ENCODE results near the gene SLCO3A1. TPM values are rescaled to one million over a fixed set of nuclear protein-coding genes. Genes with fewer than 3 reads are reported as not detected.

SLCO3A1 gene
- total RNA-seq, 1 experiment from 2014 or later, result 37.8 TPM

GRCh38 chr15:91845720-91846119 lies 7.8 kb upstream of the SLCO3A1 start:
- no peaks in the 10 kb centered on the region for H3K27me3 ChIP-seq (ENCODE audit: insufficient read depth, low read depth)
- no peak overlapping the region for H3K27ac ChIP-seq
- no peak overlapping the region for H3K4me2 ChIP-seq
- H3K9me2 ChIP-seq (ENCODE audit: insufficient read depth), result 0 out of 2 replicates have a peak, but pooled peaks cover 5% of the 10 kb centered on the region
- H3F3A ChIP-seq (ENCODE audit: insufficient read depth, low read depth), result no peaks in the 10 kb centered on the region
- H3K36me3 ChIP-seq (ENCODE audit: low read depth), result no peaks in the 10 kb centered on the region
- no peak for DNase-seq
- CTCF ChIA-PET, result interaction anchor here (0.6 kb wide), 1 partner anchor 423 kb away, joined by 18 read pairs; no protein-coding TSS in a partner anchor
- no peaks in the 10 kb centered on the region for H3K4me1 ChIP-seq (replicated peaks; ENCODE audit: insufficient read depth)
- H3K79me2 ChIP-seq (ENCODE audit: low read depth), result no peaks in the 10 kb centered on the region
- POLR2A ChIA-PET (ENCODE audit: unreplicated experiment), result no interaction called here
- no peak overlapping the region for H2AFZ ChIP-seq
- no peaks in the 10 kb centered on the region for H4K20me1 ChIP-seq (ENCODE audit: insufficient read depth)
- TF ChIP-seq CTCF (conservative IDR thresholded peaks at IDR 0.05) (no peak), EZH2 (IDR thresholded peaks at IDR 0.05; ENCODE audit: low read depth) (no peak)
- H3K4me3 ChIP-seq, result no peak overlapping the region
- no TSS peak for BruUV-seq (replicated peaks)
- H3K9me3 ChIP-seq (ENCODE audit: insufficient read depth, low read depth), result no peaks in the 10 kb centered on the region
- intact Hi-C loops (cut with micrococcal nuclease; ENCODE audit: unreplicated experiment), result no loop called here

- 0 out of 2 replicates have a peak, but pooled peaks cover 14% of the 10 kb centered on the region for H3K79me2 ChIP-seq (ENCODE audit: low read depth)
- no peak overlapping the region for H3K4me2 ChIP-seq
- H3F3A ChIP-seq (ENCODE audit: insufficient read depth, low read depth), result no peaks in the 10 kb centered on the region
- peaks cover 13% of the 10 kb centered on the region for H3K4me1 ChIP-seq (replicated peaks; ENCODE audit: insufficient read depth)
- H3K27me3 ChIP-seq (ENCODE audit: insufficient read depth, low read depth), result no peaks in the 10 kb centered on the region
- H3K9me2 ChIP-seq (ENCODE audit: insufficient read depth), result 0 out of 2 replicates have a peak, but pooled peaks cover 5% of the 10 kb centered on the region
- BruUV-seq (replicated peaks), result no TSS peak
- no peak overlapping the region for H3K27ac ChIP-seq
- no peak overlapping the region for H2AFZ ChIP-seq
- ChIA-PET CTCF (interaction anchor here (0.8 kb wide), 1 partner anchor 143 kb away, joined by 6 read pairs; no protein-coding TSS in a partner anchor), POLR2A (ENCODE audit: unreplicated experiment) (no interaction called here)
- H3K36me3 ChIP-seq (ENCODE audit: low read depth), result no peaks in the 10 kb centered on the region
- no peaks in the 10 kb centered on the region for H3K9me3 ChIP-seq (ENCODE audit: insufficient read depth, low read depth)
- no peak for TF ChIP-seq CTCF (conservative IDR thresholded peaks at IDR 0.05)
- no peak for TF ChIP-seq EZH2 (IDR thresholded peaks at IDR 0.05; ENCODE audit: low read depth)
- intact Hi-C loops (cut with micrococcal nuclease; ENCODE audit: unreplicated experiment), result no loop called here
- H3K4me3 ChIP-seq, result no peak overlapping the region
- H4K20me1 ChIP-seq (ENCODE audit: insufficient read depth), result no peaks in the 10 kb centered on the region
- DNase-seq, result no peak
Measured at GRCh38 chr15:91849180-91849579, 4.3 kb upstream of the SLCO3A1 start.

- Histone ChIP-seq H3K4me1 (replicated peaks; ENCODE audit: insufficient read depth) (peaks cover 14% of the 10 kb centered on the region), H2AFZ (no peak overlapping the region), H3K4me3 (no peak overlapping the region), H3K9me3 (ENCODE audit: insufficient read depth, low read depth) (no peaks in the 10 kb centered on the region), H3K9me2 (ENCODE audit: insufficient read depth) (0 out of 2 replicates have a peak, but pooled peaks cover 5% of the 10 kb centered on the region), H3K79me2 (ENCODE audit: low read depth) (peaks cover 20% of the 10 kb centered on the region), H3K4me2 (no peak overlapping the region), H3F3A (ENCODE audit: insufficient read depth, low read depth) (no peaks in the 10 kb centered on the region), H3K27ac (no peak overlapping the region), H4K20me1 (ENCODE audit: insufficient read depth) (no peaks in the 10 kb centered on the region), H3K36me3 (ENCODE audit: low read depth) (no peaks in the 10 kb centered on the region), H3K27me3 (ENCODE audit: insufficient read depth, low read depth) (no peaks in the 10 kb centered on the region)
- no TSS peak for BruUV-seq (replicated peaks)
- intact Hi-C loops (cut with micrococcal nuclease; ENCODE audit: unreplicated experiment), result loop anchor here (5.0 to 10.0 kb wide), 2 partner anchors 125 to 792 kb away; no protein-coding TSS in a partner anchor
- POLR2A ChIA-PET (ENCODE audit: unreplicated experiment), result no interaction called here
- CTCF ChIA-PET, result interaction anchor here (0.7 to 0.8 kb wide), 2 partner anchors 139 to 143 kb away, joined by 3 to 6 read pairs; no protein-coding TSS in a partner anchor
- TF ChIP-seq CTCF (conservative IDR thresholded peaks at IDR 0.05) (peak; percentile 74), EZH2 (IDR thresholded peaks at IDR 0.05; ENCODE audit: low read depth) (no peak)
- no peak for DNase-seq
Measured at GRCh38 chr15:91849749-91850161, 3.8 kb upstream of the SLCO3A1 start.

All from PC-9 (cell line).